HEK293T (cell line): ENCODE data around the gene ADCY9.

ENCODE experiments used
- CTCF ChIA-PET: fragments of 350-600 bp; formaldehyde crosslinking; extraction: SDS; loops from one replicate; lab custom pipeline; 2021; ENCODE audit warnings: antibody characterized with exemption, inconsistent platforms; lab: Yijun Ruan, JAX
- POLR2A ChIA-PET: fragments of 350-600 bp; formaldehyde crosslinking; extraction: SDS; loops from one replicate; lab custom pipeline; 2020; ENCODE audit warnings: antibody characterized with exemption, inconsistent platforms; lab: Yijun Ruan, JAX
- DNase-seq: peaks from one replicate; pipeline ENCODE4 v3.0.0; 2012; ENCODE audit warnings: mixed read lengths; ENCODE audit errors: extremely low spot score
- ARNT ChIP-seq: fragments of 450-650 bp; IDR thresholded peaks from 2 replicates; pipeline ENCODE4 v1.6.1; 2017; ENCODE audit warnings: mild to moderate bottlenecking
- BHLHE40 ChIP-seq: fragments of 450-650 bp; IDR thresholded peaks from 2 replicates; pipeline ENCODE4 v1.6.1; 2016; ENCODE audit warnings: mild to moderate bottlenecking, moderate library complexity, borderline replicate concordance
- CTBP1 ChIP-seq: fragments of 450-650 bp; IDR thresholded peaks from 2 replicates; pipeline ENCODE4 v1.6.1; 2016; ENCODE audit warnings: borderline replicate concordance
- ELF4 ChIP-seq: fragments of 450-650 bp; IDR thresholded peaks from 2 replicates; pipeline ENCODE4 v1.6.1; 2017; ENCODE audit warnings: antibody characterized with exemption
- FOXA1 ChIP-seq: fragments of 450-650 bp; IDR thresholded peaks from 2 replicates; pipeline ENCODE4 v1.6.1; 2016; ENCODE audit warnings: mild to moderate bottlenecking
- FOXK2 ChIP-seq: fragments of 450-650 bp; IDR thresholded peaks from 2 replicates; pipeline ENCODE4 v1.6.1; 2016; ENCODE audit warnings: mild to moderate bottlenecking
- FOXM1 ChIP-seq: fragments of 450-650 bp; IDR thresholded peaks from 2 replicates; pipeline ENCODE4 v1.6.1; 2017; ENCODE audit warnings: mild to moderate bottlenecking, borderline replicate concordance
- HDGF ChIP-seq: fragments of 450-650 bp; IDR thresholded peaks from 2 replicates; pipeline ENCODE4 v1.6.1; 2017; ENCODE audit warnings: antibody characterized with exemption, borderline replicate concordance
- L3MBTL2 ChIP-seq: fragments of 450-650 bp; conservative IDR thresholded peaks from 2 replicates; pipeline ENCODE4 v1.6.1; 2016; ENCODE audit warnings: mild to moderate bottlenecking
- LEF1 ChIP-seq: fragments of 450-650 bp; IDR thresholded peaks from 2 replicates; pipeline ENCODE4 v1.6.1; 2017; ENCODE audit warnings: mild to moderate bottlenecking, borderline replicate concordance
- NFRKB ChIP-seq: fragments of 450-650 bp; IDR thresholded peaks from 2 replicates; pipeline ENCODE4 v1.6.1; 2016; ENCODE audit warnings: mild to moderate bottlenecking, moderate library complexity
- PKNOX1 ChIP-seq: fragments of 450-650 bp; IDR thresholded peaks from 2 replicates; pipeline ENCODE4 v1.6.1; 2016
- SP1 ChIP-seq: fragments of 450-650 bp; IDR thresholded peaks from 2 replicates; pipeline ENCODE4 v1.6.1; 2017
- SUZ12 ChIP-seq: fragments of 450-650 bp; IDR thresholded peaks from 2 replicates; pipeline ENCODE4 v1.6.1; 2016; ENCODE audit warnings: mild to moderate bottlenecking
- TARDBP ChIP-seq: fragments of 450-650 bp; IDR thresholded peaks from 2 replicates; pipeline ENCODE4 v1.6.1; 2016
- ZNF384 ChIP-seq: fragments of 450-650 bp; IDR thresholded peaks from 2 replicates; pipeline ENCODE4 v1.6.1; 2016

Gene ADCY9

GRCh38 chr16:4089251-4089810 is 26.9 kb downstream of the ADCY9 start:
- ChIA-PET CTCF (no interaction called here), POLR2A (no interaction called here)
- TF ChIP-seq FOXK2 (no peak), BHLHE40 (no peak), ELF4 (no peak), LEF1 (no peak), SP1 (no peak), HDGF (no peak), L3MBTL2 (no peak), ARNT (no peak), CTBP1 (no peak), NFRKB (no peak), FOXA1 (no peak), ZNF384 (no peak), SUZ12 (no peak), PKNOX1 (no peak), TARDBP (no peak), FOXM1 (no peak)
- DNase-seq, result no peak

DNA sequence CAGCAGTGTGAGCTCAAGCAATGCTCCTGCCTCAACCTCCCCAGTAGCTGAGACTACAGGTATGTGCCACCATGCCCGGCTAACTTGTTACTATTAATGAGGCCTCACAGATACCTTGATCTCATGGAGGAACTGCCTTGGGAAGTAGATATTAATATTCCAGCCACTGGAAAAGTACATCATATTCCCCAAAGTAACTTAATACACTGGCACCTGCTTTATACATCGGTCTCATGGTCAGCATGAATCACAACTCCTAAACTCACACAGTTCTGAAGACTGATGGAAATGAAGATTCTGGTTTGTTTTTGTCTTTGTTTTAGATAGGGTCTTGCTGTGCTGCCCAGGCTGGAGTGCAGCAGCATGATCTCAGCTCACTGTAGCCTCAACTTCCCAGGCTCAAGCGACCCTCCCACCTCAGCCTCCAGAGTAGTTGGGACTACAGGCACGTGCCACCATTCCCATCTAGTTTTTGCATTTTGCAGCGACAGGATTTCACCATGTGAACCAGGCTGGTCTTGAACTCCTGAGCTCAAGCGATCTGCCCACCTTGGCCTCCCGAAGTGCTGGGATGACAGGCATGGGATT is 28.2 kb downstream of the ADCY9 start:
- ChIA-PET POLR2A (no interaction called here), CTCF (interaction anchor here (0.5 kb wide), 1 partner anchor 1424 kb away, joined by 3 read pairs; no protein-coding TSS in a partner anchor)
- TF ChIP-seq HDGF (no peak), L3MBTL2 (no peak), FOXM1 (no peak), FOXA1 (no peak), CTBP1 (no peak), SP1 (no peak)
- no peak for DNase-seq

GRCh38 chr16:4087099-4087885 is 28.9 kb downstream of the ADCY9 start:
- no peak for TF ChIP-seq BHLHE40
- DNase-seq, result no peak
- POLR2A ChIA-PET, result no interaction called here

GRCh38 chr16:4086153-4086552 is 30.1 kb downstream of the ADCY9 start:
- ChIA-PET CTCF (no interaction called here), POLR2A (no interaction called here)

More at GRCh38 chr16:4087099-4087885, 28.9 kb downstream of the ADCY9 start:
- CTCF ChIA-PET, result no interaction called here

DNA sequence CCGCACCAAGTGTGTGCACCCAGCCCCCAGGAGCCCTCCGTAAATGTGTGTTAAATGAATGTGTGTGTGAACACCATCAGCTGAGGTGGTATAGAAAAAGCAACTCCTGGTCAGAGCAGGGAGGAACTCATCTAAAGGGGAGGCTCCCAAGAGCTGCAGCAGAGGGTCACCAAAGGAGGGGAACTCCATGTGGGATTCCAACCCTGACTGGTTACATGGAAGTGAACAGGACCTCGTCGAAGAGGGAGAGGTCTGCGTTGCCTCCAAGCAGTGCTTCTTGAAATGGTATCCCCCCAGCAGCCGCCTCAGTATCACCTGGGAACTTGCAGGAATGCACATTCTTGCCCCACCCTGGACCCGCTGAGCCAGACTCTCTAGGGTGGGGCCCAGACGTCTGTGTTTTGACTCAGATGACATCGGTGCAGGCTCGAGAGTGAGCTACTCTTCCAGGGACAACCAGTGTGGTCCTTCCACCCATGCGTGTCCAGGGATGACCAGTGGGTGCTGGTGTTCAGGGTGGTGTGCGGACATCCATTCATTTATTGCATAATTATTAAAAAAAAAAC is 30.8 kb downstream of the ADCY9 start:
- ChIA-PET POLR2A (no interaction called here), CTCF (no interaction called here)
- TF ChIP-seq FOXM1, result no peak
- no peak for TF ChIP-seq PKNOX1
- no peak for TF ChIP-seq ARNT
- TF ChIP-seq BHLHE40, result no peak
- no peak for TF ChIP-seq TARDBP
- no peak for TF ChIP-seq L3MBTL2
- no peak for TF ChIP-seq NFRKB
- TF ChIP-seq ZNF384, result no peak
- TF ChIP-seq FOXK2, result no peak
- no peak for TF ChIP-seq SUZ12
- TF ChIP-seq SP1, result no peak
- no peak for TF ChIP-seq FOXA1
- TF ChIP-seq CTBP1, result no peak
- TF ChIP-seq LEF1, result no peak
- no peak for TF ChIP-seq ELF4
- TF ChIP-seq HDGF, result no peak
- no peak for DNase-seq

More at GRCh38 chr16:4086153-4086552, 30.1 kb downstream of the ADCY9 start:
- no peak for DNase-seq
- TF ChIP-seq ZNF384 (no peak), LEF1 (no peak), L3MBTL2 (no peak), ELF4 (no peak), HDGF (no peak), CTBP1 (no peak), NFRKB (no peak), SUZ12 (no peak), SP1 (no peak), FOXA1 (no peak), FOXK2 (no peak)

DNA sequence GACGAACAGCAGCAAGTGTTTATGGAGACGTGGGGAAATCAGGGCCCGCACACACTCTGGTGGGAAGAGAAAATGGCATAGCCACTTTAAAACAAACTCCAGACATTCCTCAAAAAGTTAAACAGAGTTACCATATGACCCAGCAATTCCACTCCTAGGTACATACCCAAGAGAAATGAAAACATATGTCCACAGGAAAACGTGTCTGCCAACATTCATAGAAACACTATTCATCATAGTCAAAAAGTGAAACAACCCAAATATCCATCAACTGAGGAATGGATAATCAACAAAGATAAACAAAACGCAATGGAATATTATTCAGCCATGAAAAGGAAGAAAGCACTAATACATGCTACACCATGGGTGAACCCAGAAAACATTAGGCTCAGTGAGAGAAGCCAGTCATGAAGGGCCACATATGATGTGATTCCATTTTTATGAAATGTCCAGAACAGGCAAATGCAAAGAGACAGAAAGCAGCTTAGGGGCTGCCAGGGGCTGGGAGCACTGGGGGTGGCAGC is 32.8 kb downstream of the ADCY9 start:
- DNase-seq, result no peak
- POLR2A ChIA-PET, result no interaction called here
- CTCF ChIA-PET, result no interaction called here
- TF ChIP-seq SP1 (no peak), LEF1 (no peak), BHLHE40 (no peak), ZNF384 (no peak), ELF4 (no peak), FOXK2 (no peak), CTBP1 (no peak), TARDBP (no peak), SUZ12 (no peak), L3MBTL2 (no peak), HDGF (no peak), FOXM1 (no peak), ARNT (no peak), FOXA1 (no peak), PKNOX1 (no peak), NFRKB (no peak)
